ENCODE measurements around the gene BRI3.

The BRI3 gene

DNA sequence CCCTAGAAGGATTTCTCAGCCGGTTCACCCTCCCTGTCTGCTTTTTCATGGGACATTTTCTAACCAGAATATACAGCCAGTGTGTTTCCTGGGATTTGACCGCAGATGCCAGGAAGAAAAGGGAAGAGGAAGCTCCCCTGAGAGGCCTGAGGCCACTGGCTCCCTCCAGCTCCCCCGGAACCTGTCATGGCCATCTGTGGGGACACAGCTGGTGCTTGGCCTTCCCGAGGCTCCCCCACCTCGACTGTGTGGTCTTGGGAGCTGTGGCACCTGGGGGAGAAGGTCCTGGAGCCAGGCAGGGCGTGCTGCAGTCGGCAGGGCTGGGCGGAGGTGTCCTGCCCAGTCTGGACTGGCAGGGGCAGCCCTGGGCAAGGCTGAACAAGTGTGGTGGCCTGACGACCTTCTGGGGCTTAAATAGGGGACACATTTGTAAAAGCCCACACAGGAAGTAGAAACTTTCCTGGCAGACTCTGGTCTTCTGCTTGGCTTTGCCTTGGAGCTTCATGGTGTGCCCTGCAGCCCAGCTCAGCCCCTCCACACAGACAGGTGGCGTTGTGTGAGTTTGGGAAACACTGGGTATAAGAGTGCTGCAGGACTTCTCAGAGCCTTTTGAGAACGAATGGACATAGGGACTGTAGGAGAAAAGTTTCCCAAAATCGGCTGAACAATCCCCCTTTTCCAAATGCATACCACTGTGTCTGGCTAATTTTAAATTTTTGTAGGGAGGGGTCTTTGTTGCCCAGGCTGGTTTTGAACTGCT lies 6.8 kb downstream of the BRI3 start:
- DNase-seq: no peak

DNA sequence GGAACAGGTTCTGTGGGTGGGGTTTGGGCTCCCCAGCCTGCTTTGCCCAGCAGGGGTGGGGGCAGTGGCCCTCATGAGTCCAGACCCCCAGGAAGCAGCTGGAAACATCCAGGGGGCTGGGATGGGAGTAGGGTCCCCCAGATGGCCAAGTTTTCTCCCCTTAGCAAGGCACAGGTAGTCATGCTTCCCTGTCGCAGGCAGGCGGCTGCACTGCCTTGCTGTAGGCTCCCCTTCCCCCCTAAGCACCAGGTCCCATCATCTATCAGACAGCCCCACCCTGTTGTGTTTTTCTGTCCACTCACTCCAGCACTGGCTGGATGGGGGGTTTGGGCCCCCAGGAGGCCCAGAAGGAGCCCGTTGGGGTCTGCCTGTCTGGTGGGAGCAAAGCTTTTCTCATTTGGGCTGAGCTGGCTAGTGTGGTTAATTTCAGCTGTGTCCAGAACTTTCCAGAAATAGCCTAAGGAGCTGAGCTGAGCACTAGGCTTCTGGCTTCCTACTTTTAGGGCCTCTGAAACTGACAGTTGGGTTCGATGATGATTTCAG lies 7.9 kb downstream of the BRI3 start:
- no peak for DNase-seq

DNA sequence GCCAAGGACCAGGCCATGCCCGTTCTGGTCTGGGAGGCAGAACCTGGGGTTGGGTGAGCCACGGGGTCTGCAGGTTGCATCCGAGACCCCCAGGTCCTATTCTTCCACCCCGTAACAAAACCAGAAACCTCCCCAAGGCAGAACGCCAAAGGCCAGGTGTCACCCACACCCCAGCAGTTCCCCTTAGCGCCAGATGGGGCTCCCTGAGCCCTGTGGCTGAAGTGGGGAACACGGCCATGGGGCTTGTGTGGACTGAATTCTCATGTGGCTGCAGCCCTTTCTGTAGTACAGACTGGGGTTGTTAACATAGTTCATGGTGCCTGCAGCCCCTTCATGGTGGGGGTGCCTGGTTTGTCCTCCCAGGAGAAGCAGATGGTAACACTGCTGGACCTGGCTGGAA lies 10.2 kb downstream of the BRI3 start:
- no peak for DNase-seq

DNA sequence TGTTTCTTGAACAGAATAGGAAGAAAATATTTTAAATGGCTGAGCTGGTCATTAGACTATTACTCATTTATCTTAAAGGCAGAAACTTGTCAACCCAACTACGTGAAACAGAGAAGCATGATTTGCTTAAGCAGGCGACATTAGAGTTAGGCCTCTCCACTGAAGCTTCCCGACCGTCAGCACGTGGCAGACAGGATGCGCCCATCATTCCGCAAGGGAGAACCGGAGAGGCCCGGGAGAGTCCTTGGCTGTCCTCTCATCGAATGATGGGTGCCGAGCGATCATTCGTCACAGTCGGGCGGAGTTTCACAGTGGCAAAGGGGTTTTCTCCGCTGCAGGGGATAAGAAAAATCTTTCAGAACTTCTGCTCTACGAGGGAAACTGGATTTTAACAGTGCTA lies 11.8 kb downstream of the BRI3 start:
- no peak for DNase-seq

DNA sequence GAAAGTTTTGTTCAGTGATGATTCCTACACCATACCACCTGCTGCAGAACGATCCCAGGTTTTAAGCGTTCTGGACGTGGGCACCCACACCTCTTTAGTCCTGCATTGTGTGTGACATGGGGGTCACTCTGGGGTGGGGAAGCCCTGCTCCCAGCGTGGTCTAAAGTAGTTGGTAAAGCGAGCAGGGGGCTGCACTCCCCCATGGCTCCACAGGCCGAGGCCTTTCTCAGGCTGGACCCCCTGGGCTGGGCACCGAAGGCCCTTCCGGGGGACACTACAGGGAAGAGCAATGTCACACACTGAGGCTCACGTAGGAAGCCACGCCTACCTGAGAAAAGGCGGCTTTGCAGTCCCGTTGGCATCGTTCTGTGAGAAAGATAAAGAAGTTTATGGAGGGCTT lies 12.3 kb downstream of the BRI3 start:
- DNase-seq: no peak

DNA sequence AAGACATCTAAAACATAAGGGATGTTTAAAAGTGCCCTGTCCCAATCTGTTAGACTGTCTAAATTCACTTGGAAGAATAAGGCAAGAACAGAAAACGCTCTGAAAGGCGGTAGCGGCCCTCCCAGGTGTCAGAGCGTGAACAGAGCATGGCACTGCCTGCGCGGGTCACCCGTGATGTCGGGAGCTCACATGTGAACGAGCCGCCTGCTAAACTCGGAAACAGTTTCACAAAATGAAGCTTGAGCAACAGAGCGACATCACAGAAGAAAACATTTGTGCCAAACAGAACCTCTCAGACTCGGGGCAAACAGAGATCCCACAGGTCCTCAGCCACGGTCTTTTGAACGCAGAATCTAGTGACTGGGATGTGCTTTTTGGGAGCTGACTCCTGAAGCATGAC lies 12.8 kb downstream of the BRI3 start:
- DNase-seq: no peak

DNA sequence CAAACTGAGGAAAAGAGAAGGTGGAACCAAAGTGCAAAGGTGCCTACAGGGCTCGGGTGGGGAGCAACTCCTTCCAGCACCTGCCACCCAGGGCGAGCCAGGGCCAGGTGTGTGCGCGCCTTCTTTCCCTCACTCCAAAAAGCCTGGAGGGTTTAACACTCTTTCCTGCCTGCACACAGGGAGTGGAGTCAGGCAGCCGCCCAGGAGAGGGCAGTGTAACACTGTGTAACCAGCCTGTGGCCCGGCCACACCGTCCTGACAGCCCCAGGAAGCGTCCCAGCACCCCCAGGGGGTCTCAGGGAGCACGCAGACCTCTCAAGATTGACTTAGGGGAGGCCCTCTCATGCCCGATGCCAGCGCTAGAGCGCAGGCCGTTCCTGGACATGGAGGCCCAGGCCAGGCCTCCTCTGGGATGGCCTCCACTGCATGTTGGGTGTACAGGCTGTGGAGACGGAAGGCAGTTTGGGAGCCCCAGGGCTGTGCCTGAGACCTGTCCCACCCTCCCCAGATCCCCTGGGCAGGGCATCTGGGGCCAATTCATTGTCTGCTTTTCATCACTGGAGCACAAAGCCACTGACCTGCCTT lies 13.4 kb downstream of the BRI3 start:
- DNase-seq: peak; percentile 83

DNA sequence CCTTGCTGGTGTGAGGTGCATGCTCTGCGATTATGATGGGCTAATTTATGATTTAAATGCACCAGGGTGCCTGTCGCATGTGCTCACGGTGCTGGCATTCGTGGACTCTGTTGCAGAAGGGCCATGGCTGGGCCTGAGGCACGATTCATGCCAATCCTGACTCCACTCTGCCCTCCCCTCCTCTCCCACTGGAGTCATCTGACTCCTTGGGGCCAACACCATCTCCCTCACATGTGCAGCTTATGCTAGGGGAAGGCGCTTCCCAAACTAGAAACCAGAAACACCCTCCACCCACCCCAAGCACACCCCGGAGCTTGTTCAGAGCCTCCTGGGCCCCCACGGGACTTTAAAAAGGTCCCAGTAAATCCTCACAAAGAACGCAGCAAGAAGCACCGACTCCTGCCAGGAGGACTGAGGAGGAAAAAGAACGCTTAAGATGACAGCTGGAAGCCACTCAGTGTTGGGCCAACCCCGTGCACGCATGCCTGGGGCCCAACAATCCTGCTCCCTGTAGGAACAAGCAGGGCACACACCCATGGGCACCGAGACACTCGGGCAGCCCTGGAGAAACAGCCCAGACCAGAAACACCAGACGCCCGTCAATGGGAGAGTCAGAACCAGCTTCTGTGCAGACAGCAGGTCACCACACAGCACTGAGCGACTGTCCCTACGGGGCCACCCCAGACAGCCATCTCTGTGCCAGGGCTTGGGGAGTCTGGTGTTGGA lies 14.1 kb downstream of the BRI3 start:
- DNase-seq: no peak

DNA sequence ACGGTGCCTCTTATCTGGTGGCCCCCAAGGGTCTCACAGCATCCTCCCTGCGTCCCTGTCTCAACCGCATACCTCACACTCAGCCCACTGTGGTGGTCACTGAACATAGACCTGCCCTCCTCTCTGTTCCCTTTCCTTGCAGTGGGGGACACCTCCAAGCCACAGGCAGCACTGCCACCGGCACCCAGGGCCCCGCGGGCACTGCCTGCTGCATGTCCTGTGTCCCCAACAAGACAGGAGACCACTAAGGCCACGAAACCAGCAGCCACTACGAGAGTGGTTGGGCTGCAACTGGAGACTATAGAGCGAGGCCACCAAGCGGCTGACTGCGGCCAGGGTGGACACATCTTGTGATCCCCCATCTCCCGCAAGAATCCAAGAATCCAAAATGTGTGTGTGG lies 15.3 kb downstream of the BRI3 start:
- DNase-seq: no peak

DNA sequence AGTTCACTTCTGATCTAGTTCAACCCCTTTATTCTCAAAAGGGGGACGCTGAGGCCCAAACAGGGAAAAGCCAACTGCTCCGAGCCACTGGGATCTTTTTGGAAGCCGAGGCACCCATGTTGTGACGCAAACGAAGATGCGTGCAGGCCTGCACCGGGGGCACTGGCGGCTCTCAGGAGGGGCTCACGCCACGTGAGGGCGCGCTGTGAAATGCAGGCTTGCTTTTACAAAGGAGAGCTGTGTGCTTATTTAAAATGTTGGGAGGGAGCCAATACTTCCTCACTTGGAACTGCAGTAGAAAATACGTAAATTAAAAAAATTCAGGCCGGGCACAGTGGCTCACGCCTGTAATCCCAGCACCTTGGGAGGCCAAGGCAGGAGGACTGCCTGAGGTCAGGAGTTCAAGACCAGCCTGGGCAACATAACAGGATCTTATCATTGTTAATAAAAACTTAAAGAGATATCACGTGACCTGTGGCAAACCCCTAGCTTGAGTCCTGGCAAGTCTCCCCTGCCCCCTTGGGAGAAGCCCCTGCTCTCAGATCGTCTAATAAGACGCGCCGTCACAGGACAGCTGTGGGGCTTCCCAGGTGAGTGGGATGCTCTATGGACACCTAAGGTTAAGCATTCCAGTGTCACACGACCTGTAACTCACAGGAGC lies 16.3 kb downstream of the BRI3 start:
- DNase-seq: no peak

DNA sequence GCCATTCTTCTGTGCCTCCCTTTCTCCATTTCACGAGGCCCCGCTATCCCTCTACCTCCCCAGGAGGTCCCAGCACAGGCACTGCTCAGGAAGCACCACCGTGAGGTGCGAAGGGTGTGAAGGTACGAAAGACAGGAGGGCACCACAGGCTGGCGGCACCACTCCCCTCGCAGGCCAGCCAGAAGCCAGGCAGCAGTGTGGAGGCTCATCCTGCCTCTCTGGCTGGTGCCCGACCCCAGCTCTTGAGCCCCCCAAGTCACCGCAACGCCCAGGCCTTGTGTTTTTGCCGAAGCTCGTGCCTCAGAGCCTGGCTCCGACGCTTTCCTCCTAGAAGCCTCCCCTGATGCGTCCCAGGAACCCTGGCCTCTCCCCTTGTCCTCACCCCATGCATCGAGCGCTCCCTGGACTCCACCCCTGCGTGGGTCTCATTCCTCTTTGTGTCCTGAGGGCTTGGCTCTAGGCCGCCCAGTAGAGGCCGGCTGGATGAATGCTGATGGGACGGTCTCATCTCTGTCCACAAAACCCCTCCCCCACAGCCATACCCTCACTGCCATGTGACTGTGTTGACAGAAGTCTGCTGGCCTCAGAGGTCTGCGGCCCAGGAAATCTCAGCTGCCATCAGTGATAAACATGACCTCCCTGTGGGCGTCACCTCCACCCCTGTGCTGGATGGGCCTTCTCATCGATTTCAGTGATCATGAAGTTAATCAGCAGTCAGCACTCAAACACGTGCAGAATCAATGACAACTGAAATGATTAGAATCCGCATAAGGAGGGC lies 19.3 kb downstream of the BRI3 start:
- peak; percentile 34 for DNase-seq

DNA sequence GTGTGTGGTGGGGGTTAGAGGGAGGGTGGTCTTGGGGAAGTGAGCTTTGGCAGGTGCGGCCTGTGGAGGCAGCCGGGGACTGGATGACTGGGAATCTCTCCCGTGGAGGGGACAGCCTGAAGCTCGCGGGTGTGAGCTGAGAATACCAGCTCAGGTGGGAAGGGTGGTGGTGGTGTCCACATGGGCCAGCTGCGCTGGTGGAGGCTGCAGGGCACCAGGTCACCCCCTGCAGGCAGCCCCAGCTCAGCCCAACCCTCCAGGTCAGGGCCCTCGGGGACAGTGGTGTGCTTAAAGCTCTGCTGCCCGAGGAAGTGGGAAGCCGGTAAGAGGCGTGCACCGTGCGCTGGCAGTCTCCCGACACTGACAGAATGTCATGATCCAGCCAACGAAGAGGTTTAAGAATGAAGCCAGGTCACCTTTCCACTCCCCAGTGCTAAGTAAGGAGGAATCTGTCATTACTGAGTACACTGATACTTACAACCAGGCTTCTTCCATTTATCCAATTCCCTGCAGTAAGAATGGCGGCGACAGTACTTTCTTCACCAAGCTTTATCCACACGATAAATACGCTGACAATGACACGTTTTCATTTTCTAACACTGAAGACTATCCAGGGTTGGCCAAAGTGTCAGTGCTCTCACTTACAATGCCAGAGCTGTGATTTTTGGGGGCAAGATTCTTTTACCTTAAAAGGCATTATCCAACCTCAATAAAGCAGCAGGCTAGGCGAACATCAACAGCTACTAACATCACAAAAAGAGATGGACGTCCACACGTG lies 20.4 kb downstream of the BRI3 start:
- no peak for DNase-seq

DNA sequence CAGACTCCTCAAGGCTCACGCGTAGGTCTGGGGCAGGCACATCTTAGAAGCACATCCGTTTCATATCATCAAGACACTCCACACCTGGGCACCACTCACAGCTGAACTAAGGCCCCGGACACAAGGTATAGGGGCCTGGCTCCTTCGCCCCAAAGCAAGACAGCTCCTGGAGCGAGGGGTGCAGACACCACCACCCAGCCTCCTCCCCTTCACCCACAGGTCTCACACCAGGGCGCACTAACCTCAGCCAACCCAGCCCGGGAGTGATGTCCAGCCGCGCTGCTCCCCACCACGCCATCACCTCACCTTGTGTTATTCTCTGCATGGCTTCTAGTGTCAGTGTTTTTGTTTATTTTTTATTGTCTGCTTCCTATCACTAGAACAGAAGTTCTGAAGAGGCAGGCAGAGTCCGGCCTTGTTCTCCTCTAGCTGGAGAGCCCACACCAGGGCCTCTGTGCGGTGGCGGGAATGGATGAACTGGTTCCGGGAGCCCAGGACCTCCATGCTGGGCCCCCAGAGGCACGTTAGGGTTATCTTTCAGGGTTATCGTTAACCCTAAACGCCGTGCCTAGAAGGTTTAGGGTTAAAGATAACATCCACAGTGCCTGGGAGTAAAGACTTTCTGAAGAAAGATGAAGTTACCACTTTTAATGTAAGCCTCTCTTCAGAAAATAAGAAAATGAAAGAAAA lies 21.8 kb downstream of the BRI3 start:
- DNase-seq: no peak

DNA sequence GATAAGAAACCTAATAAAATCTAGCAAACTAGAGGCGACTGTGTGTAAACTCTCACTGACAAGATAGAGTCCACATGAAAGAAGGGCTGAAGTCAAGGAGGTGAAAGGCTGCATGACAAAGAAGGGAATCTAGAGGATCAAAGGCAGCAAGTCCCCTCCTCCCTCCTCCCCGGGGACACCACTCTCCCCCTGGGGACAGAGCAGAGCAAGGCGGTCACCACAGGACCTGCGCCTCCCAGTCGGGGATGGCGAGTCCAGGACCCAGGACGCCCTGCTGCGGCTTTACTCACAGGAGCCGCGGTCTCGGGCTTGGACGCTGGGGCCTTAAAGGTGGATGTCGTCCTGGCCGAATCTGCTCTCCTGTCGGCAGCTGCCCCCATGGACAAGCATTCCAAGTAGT lies 22.4 kb downstream of the BRI3 start:
- DNase-seq: no peak

DNA sequence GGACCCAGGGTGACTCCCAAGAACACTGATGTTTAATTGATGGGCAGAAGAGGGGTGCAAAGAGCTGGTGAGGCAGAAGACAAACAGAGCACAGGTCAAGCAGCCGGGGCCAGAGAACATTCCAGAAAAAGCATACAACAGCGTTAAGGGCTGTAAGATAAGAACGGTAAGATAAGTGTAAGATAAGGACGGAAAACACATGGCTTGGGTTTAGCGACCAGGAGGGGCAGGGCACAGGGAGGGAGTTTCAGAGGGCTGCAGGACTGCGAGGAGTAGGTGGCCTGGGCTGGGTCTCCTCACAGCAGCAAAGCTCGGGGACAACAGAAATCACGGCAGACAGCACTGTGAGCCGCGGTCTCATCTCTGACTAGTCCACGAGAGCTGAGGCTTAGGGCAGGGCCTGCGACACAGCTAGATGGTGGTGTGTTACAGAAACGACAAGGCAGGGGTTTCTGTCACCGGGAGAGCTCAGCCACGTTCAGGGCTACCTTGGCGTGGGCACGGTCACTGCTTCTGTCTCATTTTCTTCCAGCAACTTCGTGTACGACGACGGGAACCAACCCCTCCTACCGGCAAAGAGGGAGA lies 24.6 kb downstream of the BRI3 start:
- no peak for DNase-seq

DNA sequence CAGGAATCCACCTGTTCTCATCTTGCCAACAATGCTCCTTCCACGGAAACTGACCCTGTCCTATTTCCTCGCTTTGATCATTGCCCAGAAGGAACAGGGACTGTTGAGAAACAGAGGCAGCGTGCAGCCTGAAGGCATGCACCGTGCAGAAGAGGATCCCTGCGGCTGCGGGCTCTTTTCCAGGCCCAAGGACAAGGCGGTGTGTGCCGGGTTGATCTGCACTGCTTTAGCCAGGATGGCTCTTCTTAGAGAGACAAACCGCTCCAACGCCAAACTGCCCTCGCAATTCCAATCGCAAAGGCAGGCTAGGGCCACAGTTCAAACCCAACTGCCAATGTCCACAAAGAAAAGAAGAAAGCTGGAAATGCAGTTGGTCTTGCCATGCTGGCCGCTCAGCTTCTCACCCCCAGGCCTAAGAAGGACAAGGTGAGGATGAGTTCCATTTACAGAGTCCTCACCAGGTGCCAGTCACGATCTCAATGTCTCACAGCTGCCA lies 26.5 kb downstream of the BRI3 start:
- DNase-seq: no peak

DNA sequence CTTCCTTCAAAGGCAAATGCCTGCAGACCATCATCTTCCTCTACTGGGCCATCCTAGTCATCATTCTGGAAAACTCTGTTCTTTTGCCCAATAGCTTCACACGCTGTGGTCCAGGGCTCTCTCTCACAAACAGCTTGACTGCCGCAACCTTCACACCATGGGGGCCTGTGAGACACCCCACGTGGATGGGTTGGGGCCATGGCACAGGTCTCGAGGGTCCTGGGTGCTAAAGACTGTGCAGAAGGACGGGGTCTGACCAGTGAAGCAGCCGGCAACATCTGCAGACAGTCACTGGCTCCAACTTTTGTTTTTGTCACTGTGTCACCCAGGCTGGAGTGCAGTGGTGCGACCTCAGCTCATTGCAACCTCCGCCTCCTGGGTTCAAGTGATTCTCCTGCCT lies 28.1 kb downstream of the BRI3 start:
- no peak for DNase-seq

DNA sequence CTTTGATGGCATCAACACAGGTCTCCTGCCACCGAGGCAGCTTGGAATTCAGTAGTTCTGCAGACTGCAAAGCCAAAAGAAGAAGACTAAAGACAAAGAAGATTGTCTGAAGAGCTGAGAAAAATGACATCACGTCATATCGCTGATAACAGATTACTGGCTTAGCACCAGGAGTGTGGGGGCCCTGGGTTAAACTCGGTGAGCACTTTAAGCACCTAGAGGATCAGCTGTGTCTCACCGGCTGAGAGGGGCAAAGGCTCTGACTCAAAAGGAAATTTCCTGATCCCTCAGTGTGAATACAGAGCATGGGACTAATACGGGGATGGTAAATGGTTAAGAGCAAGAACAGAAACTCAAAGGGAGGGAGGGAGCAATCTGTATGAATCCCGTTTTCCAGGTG lies 30.7 kb downstream of the BRI3 start:
- DNase-seq: no peak

DNA sequence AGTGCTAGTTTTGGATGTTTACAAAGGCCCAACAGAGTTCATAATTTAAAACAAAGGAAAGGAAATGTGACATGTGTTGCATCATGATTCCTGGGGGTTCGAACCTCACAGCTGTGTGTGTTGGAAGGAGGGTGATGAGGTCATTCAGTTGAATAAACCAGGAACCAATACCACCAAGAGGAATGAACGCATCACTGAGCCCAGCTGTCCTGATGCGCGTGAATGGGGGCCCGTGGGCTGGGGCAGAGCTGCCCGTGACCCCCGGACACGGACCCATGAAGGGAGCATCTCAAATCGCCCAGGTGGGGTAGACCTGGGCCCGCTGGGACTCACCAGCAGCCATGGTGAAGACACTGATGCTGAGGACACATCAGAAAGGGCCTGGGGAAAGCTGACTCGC lies 33.0 kb downstream of the BRI3 start:
- no peak for DNase-seq

DNA sequence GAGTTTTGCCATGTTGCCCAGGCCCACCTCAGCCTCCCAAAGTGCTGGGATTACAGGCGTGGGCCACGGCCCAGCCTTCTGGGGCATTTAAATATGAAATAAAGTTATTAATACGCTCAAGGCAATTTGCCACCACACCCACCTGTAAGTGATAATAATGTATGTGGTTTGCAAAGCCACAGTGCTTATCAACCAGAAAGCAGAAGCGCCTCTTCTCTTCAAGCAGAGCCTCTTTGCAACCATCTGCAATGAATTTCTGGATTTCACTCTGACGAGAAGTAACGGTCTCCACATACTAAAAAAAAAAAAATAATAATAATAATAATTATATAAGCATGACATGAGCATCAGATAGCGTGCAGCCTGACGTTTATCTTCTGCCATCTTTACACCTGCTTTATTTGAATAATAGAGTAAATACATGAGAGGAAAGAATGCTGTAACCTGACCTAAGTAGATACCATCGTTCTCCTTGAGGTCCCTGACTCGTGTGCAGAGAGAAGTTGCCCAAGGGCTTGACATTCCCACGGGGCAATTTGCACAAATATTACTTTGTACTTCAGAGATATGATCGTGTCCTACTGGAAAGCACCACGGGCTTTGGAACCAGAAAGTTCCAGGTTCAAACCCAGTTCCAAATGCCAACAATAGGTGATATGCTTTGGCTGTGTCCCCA lies 34.0 kb downstream of the BRI3 start:
- no peak for DNase-seq
